GM18502 (cell line): ENCODE measurements around the gene TRAF3.
"Not testable (repeated sequence)": the region's sequence is repeated elsewhere in the genome, so short reads cannot be mapped to it uniquely, and the experiment has no call there.

Experiments used
- ATAC-seq: cut with Tn5 transposase; IDR thresholded peaks from one replicate; pipeline ENCODE4 v1.9.1; 2021; ENCODE audit warnings: mild to moderate bottlenecking; ENCODE audit not compliant: unreplicated experiment, poor library complexity

Gene TRAF3

DNA sequence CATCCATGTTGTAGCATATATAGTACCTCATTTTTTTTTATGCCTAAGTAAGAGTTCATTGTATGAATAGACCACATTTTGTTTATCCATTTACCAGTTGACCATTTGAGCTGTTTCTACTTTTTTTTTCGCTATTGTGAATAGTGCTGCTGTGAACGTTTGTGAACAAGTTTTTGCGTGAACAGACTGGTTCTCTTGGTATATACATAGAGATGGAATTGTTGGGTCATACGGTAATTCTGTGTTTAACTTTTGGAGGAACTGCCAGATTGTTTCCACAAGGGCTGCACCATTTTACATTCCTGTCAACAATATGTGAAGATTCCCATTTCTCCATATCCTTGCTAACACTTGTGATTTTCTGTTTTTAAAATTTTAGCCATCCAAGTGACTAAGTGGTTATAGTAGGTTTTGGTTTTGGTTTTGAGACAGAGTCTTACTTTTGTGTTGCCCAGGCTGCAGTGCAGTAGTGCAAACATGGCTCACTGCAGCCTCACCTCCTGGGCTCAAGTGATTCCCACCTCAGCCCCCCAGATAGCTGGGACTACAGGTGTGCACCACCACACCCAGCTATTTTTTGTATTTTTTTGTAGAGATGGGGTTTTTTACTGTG lies 76.9 kb downstream of the TRAF3 start:
- ATAC-seq = no peak

DNA sequence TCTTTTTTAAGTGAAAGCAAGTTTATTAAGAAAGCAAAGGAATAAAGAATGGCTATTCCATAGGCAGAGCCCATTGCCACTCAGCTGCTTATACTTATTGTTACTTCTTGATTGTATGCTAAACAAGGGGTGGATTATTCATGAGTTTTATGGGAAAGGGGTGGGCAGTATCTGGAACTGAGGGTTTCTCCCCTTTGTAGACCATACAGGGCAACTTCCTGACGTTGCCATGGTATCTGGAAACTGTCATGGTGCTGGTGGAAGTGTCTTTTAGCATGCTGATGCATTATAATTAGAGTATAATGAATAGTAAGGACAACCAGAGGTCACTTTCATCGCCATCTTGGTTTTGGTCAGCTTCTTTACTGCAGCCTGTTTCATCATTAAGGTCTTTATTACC lies 78.9 kb downstream of the TRAF3 start:
- no peak for ATAC-seq

DNA sequence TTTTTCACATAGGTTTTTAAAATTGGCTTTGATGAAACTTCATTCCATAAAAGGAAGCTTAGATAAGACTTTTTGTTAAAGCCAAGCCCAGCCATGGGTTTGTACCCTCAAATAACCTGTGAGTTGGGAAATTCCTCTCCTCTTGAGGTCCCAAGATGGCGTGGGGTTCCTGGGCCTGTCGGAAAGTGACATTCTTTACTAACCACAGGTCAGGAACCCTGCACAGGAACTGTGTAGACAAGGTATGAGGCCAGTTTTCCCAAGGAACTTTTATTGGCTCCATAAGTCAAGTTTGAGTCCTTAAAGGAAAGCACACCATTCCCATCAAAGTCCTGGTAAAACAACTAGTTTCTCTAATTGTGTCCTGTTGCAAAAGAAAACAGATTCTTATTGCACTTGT lies 80.2 kb downstream of the TRAF3 start:
- ATAC-seq = no peak

DNA sequence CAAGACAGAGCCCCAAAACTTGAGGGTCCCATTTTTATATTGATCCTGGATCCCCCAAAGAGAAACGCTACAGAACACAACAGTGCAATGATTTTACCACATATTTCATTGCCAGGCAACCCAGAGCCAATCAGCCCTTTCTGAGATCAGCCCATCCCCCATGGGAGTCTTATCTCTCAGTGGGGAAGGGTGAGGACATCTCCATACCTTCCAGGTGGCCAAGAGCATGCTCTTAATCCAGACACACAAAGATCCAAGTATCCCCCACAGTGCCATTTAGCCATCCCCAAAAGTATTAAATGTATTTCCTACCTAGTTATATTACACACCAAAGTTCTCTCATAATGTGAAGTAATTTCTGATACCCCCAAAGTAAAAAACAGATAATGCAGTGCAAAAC lies 82.7 kb downstream of the TRAF3 start:
- ATAC-seq = no peak

DNA sequence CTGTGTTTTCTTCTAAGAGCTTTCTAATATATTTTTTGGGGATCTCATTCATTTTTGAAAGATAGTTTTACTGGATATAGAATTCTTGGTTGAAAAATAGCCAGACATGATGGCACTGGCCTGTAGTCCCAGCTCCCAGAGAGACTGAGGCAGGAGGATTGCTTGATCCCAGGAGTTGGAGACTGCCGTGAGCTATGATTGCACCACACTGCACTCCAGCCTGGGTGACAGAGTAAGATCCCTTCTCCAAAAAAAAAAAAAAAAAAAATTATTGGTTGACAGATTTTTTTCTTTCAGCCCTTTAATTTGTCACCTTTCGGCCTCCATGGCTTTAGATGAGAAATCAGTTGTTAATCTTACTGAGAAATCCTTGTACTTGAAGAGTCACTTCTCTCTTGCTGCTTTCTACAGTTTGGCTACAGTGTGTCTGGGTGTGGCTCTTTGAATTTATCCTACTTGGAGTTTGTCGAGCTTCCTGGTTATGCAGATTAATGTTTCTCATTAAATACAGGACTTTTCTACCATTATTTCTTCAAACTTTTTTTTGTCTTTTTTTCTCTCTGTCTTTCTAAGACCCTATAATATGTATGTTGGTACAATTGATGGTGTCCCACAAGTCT lies 85.0 kb downstream of the TRAF3 start:
- no peak for ATAC-seq

DNA sequence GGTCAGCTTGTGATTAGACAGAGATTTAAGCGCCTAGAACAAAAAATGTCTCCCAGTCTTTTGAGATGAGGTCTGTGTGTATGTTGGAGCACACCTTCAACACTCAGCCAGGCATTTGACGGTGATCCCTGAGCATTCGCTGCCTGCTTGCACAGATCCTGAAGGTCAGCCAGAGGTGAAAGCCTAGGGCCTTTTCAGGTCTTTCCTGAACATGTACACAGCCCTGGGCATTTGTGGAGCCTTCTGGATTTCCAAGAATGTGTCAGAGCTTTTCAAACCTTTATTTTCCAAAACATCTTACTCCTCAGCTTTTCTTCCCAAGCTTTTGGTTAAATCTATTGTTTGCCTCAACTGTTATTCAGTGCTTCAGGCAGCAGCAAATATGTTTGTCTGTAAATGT lies 86.1 kb downstream of the TRAF3 start:
- no peak for ATAC-seq

GRCh38 chr14:102865916-102866315 lies 88.7 kb downstream of the TRAF3 start:
- not testable (repeated sequence) for ATAC-seq

- no peak for ATAC-seq
Measured at GRCh38 chr14:102866982-102867761, 89.9 kb downstream of the TRAF3 start.

DNA sequence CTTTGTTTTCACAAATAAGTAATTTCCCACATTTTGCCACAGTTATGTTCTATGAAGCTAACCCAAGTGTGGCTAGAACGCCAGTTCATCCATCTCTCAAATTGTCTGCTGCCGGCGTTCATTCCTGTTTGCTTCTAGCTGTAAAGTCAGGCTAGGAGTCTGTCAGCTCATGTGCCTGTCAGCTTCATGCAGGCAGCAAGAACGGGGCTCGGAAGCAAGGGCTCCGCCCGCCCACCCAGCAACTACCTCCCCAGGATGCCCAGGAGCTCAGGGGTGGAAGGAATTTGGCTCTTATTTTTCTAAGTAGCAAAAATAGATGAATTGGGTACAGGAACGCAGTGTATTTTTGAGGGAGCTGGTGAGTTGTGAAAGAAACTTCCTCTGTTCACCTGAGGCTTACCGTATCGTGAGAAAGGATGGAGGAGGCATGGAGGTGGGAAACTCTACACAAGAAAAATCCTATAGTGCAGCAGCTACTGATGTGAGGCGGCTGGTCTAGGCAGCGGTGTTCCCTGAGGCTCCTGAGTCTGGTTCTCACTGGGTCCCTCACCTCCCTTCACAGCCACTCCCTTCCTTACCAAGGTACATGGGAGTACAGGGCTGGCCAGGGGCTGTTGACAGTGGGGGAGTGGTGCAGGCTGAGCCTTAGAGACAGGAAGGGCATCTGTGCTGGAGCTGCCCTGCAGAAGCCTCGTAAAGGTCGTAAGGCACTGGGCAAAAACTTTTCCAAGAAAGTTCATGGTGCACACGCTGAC lies 90.8 kb downstream of the TRAF3 start:
- ATAC-seq = no peak

GRCh38 chr14:102868956-102869547 lies 91.8 kb downstream of the TRAF3 start:
- ATAC-seq = no peak

- ATAC-seq = no peak
Measured at GRCh38 chr14:102870246-102870645, 93.0 kb downstream of the TRAF3 start.

- ATAC-seq = no peak
Measured at GRCh38 chr14:102870994-102871831, 94.0 kb downstream of the TRAF3 start.

DNA sequence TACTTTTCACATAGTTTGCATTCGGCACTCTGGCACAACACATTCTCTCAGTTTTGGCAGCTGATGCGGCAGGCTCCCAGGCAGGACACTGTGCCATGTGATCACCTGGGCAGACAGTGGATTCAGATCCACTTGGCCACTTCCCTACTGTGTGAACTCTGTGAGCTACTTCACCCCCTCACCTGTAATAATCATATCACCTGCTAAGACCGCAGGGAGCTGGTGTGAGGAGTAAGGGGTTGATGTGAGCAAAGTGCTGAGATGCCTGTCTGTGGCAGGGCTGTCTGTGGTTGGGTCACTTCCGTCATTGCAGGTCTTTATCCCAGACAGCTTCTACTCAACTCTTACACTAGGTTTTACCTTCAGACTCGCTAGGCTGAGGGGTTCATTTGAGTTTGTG lies 94.8 kb downstream of the TRAF3 start:
- ATAC-seq = no peak

DNA sequence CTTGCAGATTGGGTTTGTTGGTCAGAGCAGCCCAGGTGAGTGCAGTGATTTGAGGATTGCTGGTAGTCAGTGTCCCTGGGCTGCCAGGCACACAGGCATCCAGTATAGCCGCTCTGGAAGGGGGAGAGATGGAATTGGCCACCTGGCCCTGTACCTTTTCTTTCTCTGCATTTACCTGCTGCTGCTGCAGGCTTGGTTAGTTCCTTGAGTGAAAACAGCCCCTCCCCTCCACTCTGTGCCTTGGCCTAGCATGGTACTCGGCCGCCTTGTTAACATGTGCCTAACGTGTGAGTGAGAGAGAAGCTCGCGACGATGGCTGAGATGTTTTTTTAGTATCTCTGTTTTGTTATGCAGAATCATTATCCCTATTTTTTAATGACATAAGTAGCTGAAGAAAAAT lies 95.9 kb downstream of the TRAF3 start:
- no peak for ATAC-seq

DNA sequence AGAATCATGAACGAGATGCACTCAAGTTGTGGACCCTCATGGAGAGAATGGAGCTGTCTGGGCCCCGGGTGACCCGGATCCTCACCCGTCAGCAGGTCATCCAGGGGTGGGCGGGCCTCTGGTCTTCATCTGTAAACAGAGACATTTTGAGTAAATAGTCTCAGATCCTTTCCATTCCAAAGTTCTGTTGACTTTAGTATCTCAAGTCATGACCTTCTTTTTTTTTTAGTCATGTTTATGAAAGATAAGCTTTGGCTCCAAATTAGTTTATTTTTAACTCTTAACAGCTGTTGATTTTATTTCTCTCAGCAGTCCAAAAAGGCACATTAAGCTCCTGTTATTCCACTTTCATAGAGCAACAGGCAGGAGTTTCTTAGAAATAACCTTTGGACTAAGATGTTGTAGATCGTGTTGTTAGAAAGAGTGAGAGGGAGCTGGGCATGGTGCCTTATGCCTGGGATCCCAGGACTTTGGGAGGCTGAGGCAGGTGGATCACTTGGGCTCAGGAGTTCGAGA lies 96.4 kb downstream of the TRAF3 start:
- no peak for ATAC-seq

- no peak for ATAC-seq
Measured at GRCh38 chr14:102875652-102876051, 98.4 kb downstream of the TRAF3 start.

GRCh38 chr14:102877511-102877910 lies 100.3 kb downstream of the TRAF3 start:
- not testable (repeated sequence) for ATAC-seq

DNA sequence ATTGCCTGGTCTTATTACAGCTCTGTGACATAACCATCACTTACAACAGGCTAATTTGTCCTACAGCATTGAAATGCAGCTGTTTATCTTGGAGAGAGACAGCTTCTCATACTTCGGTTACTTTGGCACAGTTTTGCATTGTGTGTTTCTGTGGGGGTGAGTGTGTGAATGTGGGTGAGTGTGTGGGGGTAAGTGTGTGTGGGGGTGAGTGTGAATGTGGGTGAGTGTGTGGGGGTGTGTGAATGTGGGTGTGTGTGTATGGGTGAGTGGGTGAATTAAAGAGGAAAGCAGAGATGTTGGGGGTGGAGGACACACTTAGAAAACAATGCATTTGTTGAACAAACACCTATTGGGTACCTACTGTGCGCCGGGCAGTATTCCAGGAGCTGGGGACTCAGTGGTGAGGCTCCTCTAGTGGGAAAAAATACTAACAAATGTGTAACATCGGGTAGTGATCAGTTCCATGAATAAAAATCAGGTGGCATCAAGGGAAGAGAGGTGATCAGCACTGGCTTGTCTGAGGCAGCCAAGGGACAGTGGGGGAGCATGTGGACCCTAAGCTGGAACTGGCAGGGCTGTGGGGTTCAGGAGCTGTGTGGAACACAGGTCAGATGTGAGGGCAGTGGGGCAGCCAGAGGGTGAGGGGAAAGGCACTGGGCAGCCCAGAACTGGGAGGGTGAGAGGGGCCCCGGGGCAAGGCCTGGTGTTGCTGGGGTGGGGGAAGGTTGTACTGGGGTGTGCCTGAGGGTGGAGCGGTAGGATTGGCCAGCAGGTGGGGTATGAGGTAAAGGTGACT lies 101.1 kb downstream of the TRAF3 start:
- no peak for ATAC-seq
